T-helper 9 cell (primary cell): ENCODE results near the gene OR6C65.

Experiments
- DNase-seq: peaks from one replicate; pipeline ENCODE4 v3.0.0-alpha.2; 2020

OR6C65 gene

DNA sequence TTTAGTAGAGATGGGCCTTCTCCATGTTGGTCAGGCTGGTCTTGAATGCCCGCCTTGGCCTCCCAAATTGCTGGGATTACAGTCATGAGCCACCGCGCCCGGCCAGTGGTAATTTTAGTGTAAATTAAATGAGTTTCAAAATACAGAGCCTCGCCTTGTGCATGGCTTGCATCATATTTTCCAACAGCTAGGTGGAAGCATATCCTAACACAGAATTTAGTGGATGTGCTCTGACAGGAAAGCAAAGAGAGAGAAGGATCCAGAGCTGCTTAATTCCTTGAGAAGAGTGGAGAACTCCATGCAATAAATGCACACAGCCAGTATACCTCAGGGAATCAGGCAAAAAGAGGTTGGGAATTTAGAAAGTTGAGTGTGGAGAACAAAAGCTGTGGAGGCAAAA lies 46.0 kb downstream of the OR6C65 start:
- no peak for DNase-seq

- DNase-seq: no peak
Observed at GRCh38 chr12:55448825-55449224, 48.5 kb downstream of the OR6C65 start.
